Prostate gland (tissue), 2 donors: ENCODE results near the gene TBL1X.

ENCODE experiments used
- CTCF ChIP-seq, 4 experiments: fragments of 200-600 bp in 2 of 4; fragments of 450-650 bp in 2 of 4; sonication (generic) in 2 of 4; IDR thresholded peaks; 1 replicate in 3 of 4; 2 replicates in 1 of 4; pipeline ENCODE4 v1.5.1; 2016 to 2019; ENCODE audit warnings: antibody characterized with exemption in 4 of 4, mild to moderate bottlenecking in 2 of 4, moderate library complexity in 2 of 4
- POLR2A ChIP-seq: fragments of 450-650 bp; IDR thresholded peaks from one replicate; pipeline ENCODE4 v1.6.1; 2016; ENCODE audit warnings: antibody characterized with exemption, mild to moderate bottlenecking

DNA sequence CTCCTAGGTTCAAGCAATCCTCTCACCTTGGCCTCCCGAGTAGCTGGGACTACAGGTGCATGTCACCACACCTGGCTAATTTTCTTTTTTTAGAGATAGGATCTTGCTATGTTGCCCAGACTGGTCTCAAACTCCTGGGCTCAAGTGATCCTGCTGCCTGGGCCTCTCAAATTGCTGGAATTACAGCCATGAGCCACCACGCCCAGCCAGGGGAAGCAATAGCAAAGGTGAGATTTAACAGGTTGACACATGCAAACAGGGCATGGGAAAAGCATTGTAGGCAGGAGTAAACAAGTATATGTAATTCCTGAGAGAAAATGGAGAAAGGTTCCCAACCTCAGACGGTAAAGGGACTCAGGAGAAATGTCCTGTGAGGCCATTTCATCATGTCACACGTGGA, 33.6 kb upstream of the TBL1X start:
- TF ChIP-seq CTCF (IDR thresholded peaks at IDR 0.05) (no peak), POLR2A (no peak)
